Spleen (tissue), 11 donors: Measurements from ENCODE around the gene SMYD2. TPM values are rescaled to one million over a fixed set of nuclear protein-coding genes. Genes with fewer than 3 reads are reported as not detected.

Experiments used
- DNase-seq: peaks from one replicate; pipeline ENCODE4 v3.0.0-alpha.2; 2020
- H3K27ac ChIP-seq, 8 donors: fragments of 200-600 bp; sonication (generic) in 7 of 8; 1 replicate in 4 of 8; 2 replicates in 4 of 8; pipeline versions ENCODE4 v1.5.0 to v1.8.0; 2016 to 2021; ENCODE audit warnings: inconsistent platforms in 4 of 8, mild to moderate bottlenecking in 4 of 8, moderate library complexity in 1 of 8
- H3K27me3 ChIP-seq, 7 donors: fragments of 200-600 bp; sonication (generic) in 6 of 7; replicated peaks in 1 of 7; 1 replicate in 4 of 7; 2 replicates in 3 of 7; pipeline versions ENCODE4 v1.5.0 to v1.8.0; 2016 to 2021; ENCODE audit warnings: inconsistent platforms in 3 of 7, mild to moderate bottlenecking in 1 of 7
- H3K36me3 ChIP-seq, 6 donors: fragments of 200-600 bp; sonication (generic) in 5 of 6; 1 replicate in 4 of 6; 2 replicates in 2 of 6; pipeline versions ENCODE4 v1.5.0 to v1.8.0; 2016 to 2021; ENCODE audit warnings: inconsistent platforms in 2 of 6
- H3K4me1 ChIP-seq, 6 donors: fragments of 200-600 bp; sonication (generic) in 5 of 6; 1 replicate in 3 of 6; 2 replicates in 3 of 6; pipeline versions ENCODE4 v1.5.0 to v1.8.0; 2016 to 2021; ENCODE audit warnings: inconsistent platforms in 3 of 6
- H3K4me3 ChIP-seq, 8 donors: fragments of 200-600 bp; sonication (generic) in 7 of 8; 1 replicate in 4 of 8; 2 replicates in 4 of 8; pipeline versions ENCODE4 v1.5.0 to v1.8.0; 2016 to 2021; ENCODE audit warnings: inconsistent platforms in 4 of 8, mild to moderate bottlenecking in 4 of 8, moderate library complexity in 2 of 8
- H3K9me3 ChIP-seq, 8 donors: fragments of 200-600 bp; sonication (generic) in 7 of 8; 1 replicate in 4 of 8; 2 replicates in 4 of 8; pipeline versions ENCODE4 v1.5.0 to v1.8.0; 2016 to 2021; ENCODE audit warnings: inconsistent platforms in 4 of 8
- POLR2A ChIP-seq, 3 donors: fragments of 450-650 bp; IDR thresholded peaks; one replicate each; pipeline ENCODE4 v1.5.1; 2017; ENCODE audit warnings: antibody characterized with exemption in 3 of 3, mild to moderate bottlenecking in 1 of 3
- POLR2AphosphoS5 ChIP-seq, 3 donors: sonication (generic); formaldehyde crosslinking; IDR thresholded peaks; one replicate each; pipeline ENCODE4 v1.5.1; 2017; ENCODE audit warnings: antibody characterized with exemption in 3 of 3
- WGBS, 5 donors: extraction: QIAGEN DNeasy Blood & Tissue Kit in 3 of 5; methylation state at CpG; one replicate each; pipeline versions ENCODE4 v1.1.5 to v1.1.7; 2013 to 2018; 5-methylcytosine and 5-hydroxymethylcytosine counted together
- intact Hi-C: fragments of 100-400 bp; cut with DNase I; formaldehyde crosslinking; loops from one replicate; pipeline ENCODE4 v1.15.0; 2023; ENCODE audit warnings: low total_unique reads
- polyA plus RNA-seq, 3 donors: library from polyadenylated mRNA; stranded (reverse); fragments of 200-250 nt; gene quantifications; one replicate each; pipeline ENCODE4 v1.2.1, GENCODE V29; 2013
- total RNA-seq, 7 donors: library from RNA; depleted of rRNA in 3 of 7; stranded (reverse); fragments of >200 nt in 3 of 7; fragmentation: NEBNext Ultra II Directional in 4 of 7; extraction: Animal tissue kit (Norgen Biotek cat#: 25700) in 4 of 7; gene quantifications; one replicate each; pipeline versions ENCODE4 v1.1.0 to v1.2.1, GENCODE V29; 2016 to 2021
- TF ChIP-seq, protein P1 (sequence below), 11 experiments: fragments of 200-600 bp in 7 of 11; fragments of 450-650 bp in 4 of 11; sonication (generic) in 4 of 11; IDR thresholded peaks in 8 of 11; conservative IDR thresholded peaks in 3 of 11; 1 replicate in 7 of 11; 2 replicates in 4 of 11; pipeline versions ENCODE4 v1.4.0 to v1.8.0; 2016 to 2021; ENCODE audit warnings: antibody characterized with exemption in 11 of 11, inconsistent platforms in 4 of 11, mild to moderate bottlenecking in 1 of 11
- donor health status: healthy with polysubstance abuse.
- donor health status: DM: no; HTN: no; CAD: no; lungs with moderate emphysema.
- donor health status: DM: no; HTN: no; CAD: no.
- donor health status: Bipolar disorder and iron deficiency.
- donor health status: healthy.
- donor health status: DM: no; HTN: no; CAD: no.
- donor health status: DM: yes; HTN: yes; CAD: no.

SMYD2 gene
- total and polyA plus RNA-seq, 10 donors = 23.5 to 39.7 (median 32.1) TPM

- TF ChIP-seq POLR2AphosphoS5 (IDR thresholded peaks at IDR 0.05) (no peak), POLR2A (IDR thresholded peaks at IDR 0.05) (no peak)
- TF ChIP-seq, protein P1, sequence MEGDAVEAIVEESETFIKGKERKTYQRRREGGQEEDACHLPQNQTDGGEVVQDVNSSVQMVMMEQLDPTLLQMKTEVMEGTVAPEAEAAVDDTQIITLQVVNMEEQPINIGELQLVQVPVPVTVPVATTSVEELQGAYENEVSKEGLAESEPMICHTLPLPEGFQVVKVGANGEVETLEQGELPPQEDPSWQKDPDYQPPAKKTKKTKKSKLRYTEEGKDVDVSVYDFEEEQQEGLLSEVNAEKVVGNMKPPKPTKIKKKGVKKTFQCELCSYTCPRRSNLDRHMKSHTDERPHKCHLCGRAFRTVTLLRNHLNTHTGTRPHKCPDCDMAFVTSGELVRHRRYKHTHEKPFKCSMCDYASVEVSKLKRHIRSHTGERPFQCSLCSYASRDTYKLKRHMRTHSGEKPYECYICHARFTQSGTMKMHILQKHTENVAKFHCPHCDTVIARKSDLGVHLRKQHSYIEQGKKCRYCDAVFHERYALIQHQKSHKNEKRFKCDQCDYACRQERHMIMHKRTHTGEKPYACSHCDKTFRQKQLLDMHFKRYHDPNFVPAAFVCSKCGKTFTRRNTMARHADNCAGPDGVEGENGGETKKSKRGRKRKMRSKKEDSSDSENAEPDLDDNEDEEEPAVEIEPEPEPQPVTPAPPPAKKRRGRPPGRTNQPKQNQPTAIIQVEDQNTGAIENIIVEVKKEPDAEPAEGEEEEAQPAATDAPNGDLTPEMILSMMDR (IDR thresholded peaks at IDR 0.05 in 8 of 11, conservative IDR thresholded peaks at IDR 0.05 in 3 of 11) = no peak
- peaks cover 0 to 7% (median 0%) of the 10 kb centered on the region in 7 donors for H3K27me3 ChIP-seq
- H3K36me3 ChIP-seq = peaks cover 0 to 26% (median 0%) of the 10 kb centered on the region in 6 donors
- WGBS, 5 donors = 58 to 69% (median 63%) methylated on average over 3 of the region's 3 CpGs
- no peak overlapping the region for H3K27ac ChIP-seq
- no peaks in the 10 kb centered on the region for H3K9me3 ChIP-seq
- H3K4me1 ChIP-seq = no peaks in the 10 kb centered on the region
- intact Hi-C loops = no loop called here
- DNase-seq = no peak
- no peak overlapping the region for H3K4me3 ChIP-seq
These were observed 79.7 kb downstream of the SMYD2 start for GRCh38 chr1:214360525-214361164.

- Histone ChIP-seq H3K27ac (no peak overlapping the region), H3K9me3 (no peaks in the 10 kb centered on the region), H3K4me1 (no peaks in the 10 kb centered on the region), H3K36me3 (peaks cover 0 to 16% (median 0%) of the 10 kb centered on the region in 6 donors), H3K4me3 (no peak overlapping the region), H3K27me3 (peaks cover 0 to 7% (median 0%) of the 10 kb centered on the region in 7 donors)
- intact Hi-C loops = no loop called here
- no peak for DNase-seq
- TF ChIP-seq, protein P1 (IDR thresholded peaks at IDR 0.05 in 8 of 11, conservative IDR thresholded peaks at IDR 0.05 in 3 of 11) = no peak
- no peak for TF ChIP-seq POLR2AphosphoS5 (IDR thresholded peaks at IDR 0.05)
- TF ChIP-seq POLR2A (IDR thresholded peaks at IDR 0.05) = no peak
- 38 to 82% (median 63%) methylated on average over 1 of the region's 1 CpG for WGBS, 5 donors
These were observed 80.7 kb downstream of the SMYD2 start for GRCh38 chr1:214361636-214362035.

DNA sequence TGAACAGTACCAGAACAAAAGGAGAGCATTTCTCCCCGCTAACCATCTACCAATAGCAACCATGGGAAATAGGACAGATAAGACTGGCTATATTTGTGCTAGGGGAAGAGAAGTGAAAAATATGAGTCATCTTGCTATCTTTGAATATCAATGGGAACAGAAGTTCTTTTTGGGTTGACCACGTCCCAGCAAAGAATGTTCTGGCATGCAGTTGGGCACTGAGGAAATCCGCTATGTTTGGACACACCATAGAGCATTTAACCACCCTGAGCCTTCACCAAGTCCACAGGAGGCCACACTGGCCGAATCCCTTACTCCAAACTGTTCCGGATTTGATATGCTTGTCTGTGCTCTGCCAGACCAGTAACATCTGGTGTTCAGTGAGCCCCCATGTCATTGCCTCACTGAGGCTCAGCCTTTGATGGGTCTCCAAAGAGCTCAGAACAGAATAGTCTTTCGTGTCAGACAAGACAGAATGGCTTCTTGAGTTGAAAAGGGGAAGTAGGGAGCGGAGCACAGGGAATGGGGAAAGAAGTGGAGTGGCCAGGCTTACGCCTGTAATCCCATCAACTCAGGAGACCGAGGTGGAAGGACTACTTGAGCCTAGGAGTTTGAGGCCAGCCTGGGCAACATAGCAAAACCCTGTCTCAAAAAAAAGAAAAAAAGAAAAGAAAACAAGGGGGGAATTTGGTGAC lies 81.4 kb downstream of the SMYD2 start:
- no peak for DNase-seq

More for the DNA sequence above, 81.4 kb downstream of the SMYD2 start:
- WGBS, 5 donors = 47 to 75% (median 58%) methylated on average over 9 of the region's 9 CpGs
- H3K27me3 ChIP-seq = peaks cover 0 to 7% (median 0%) of the 10 kb centered on the region in 7 donors
- H3K4me3 ChIP-seq = no peak overlapping the region
- peaks cover 0 to 10% (median 0%) of the 10 kb centered on the region in 6 donors for H3K36me3 ChIP-seq
- TF ChIP-seq, protein P1 (IDR thresholded peaks at IDR 0.05 in 8 of 11, conservative IDR thresholded peaks at IDR 0.05 in 3 of 11) = no peak
- TF ChIP-seq POLR2AphosphoS5 (IDR thresholded peaks at IDR 0.05) (no peak), POLR2A (IDR thresholded peaks at IDR 0.05) (no peak)
- no peaks in the 10 kb centered on the region for H3K9me3 ChIP-seq
- H3K4me1 ChIP-seq = no peaks in the 10 kb centered on the region
- peak overlapping the region in 2 of 8 donors; percentile 2 to 3 for H3K27ac ChIP-seq
- intact Hi-C loops = no loop called here
